Type B pancreatic cell (in vitro differentiated cells): ENCODE data around the gene HIVEP3. TPM values are rescaled to one million over a fixed set of nuclear protein-coding genes. Genes with fewer than 3 reads are reported as not detected.

Experiments
- DNase-seq: peaks from one replicate; pipeline ENCODE4 v3.0.0; 2021; ENCODE audit warnings: mixed read lengths; ENCODE audit not compliant: unreplicated experiment; ENCODE audit errors: extremely low spot score
- H3K27ac Mint-ChIP-seq: 2 replicates; pipeline ENCODE4 v1.8.0; 2021; ENCODE audit warnings: mild to moderate bottlenecking, mixed read lengths
- H3K27me3 Mint-ChIP-seq: 2 replicates; pipeline ENCODE4 v1.8.0; 2021; ENCODE audit warnings: mixed read lengths
- H3K36me3 Mint-ChIP-seq: 2 replicates; pipeline ENCODE4 v1.8.0; 2021; ENCODE audit warnings: mixed read lengths
- H3K4me1 Mint-ChIP-seq: one replicate; pipeline ENCODE4 v1.8.0; 2021; ENCODE audit warnings: mixed read lengths; ENCODE audit not compliant: unreplicated experiment
- H3K4me3 Mint-ChIP-seq: 2 replicates; pipeline ENCODE4 v1.8.0; 2021; ENCODE audit warnings: mild to moderate bottlenecking, mixed read lengths
- H3K9me3 Mint-ChIP-seq: 2 replicates; pipeline ENCODE4 v1.8.0; 2021; ENCODE audit warnings: mixed read lengths
- CTCF ChIP-seq: fragments of 200-600 bp; sonication (generic); conservative IDR thresholded peaks from 2 replicates; pipeline ENCODE4 v1.5.0; 2021; ENCODE audit warnings: antibody characterized with exemption, mild to moderate bottlenecking
- total RNA-seq: library from RNA; stranded (reverse); gene quantifications from 2 replicates; pipeline ENCODE4 v1.2.1, GENCODE V29; 2021; ENCODE audit warnings: low replicate concordance

The HIVEP3 gene
- total RNA-seq, 1 donor from 2014 or later, result 9.2 TPM

GRCh38 chr1:41870076-41870562 is 48.6 kb downstream of the HIVEP3 start:
- H3K27me3 Mint-ChIP-seq, result no peaks in the 10 kb centered on the region
- no peak for TF ChIP-seq CTCF
- H3K4me3 Mint-ChIP-seq, result no peak overlapping the region
- no peaks in the 10 kb centered on the region for H3K9me3 Mint-ChIP-seq
- no peak for DNase-seq
- no peak overlapping the region for H3K27ac Mint-ChIP-seq
- no peaks in the 10 kb centered on the region for H3K36me3 Mint-ChIP-seq
- peaks cover 5% of the 10 kb centered on the region for H3K4me1 Mint-ChIP-seq

- no peak for DNase-seq
These were observed 50.3 kb downstream of the HIVEP3 start for GRCh38 chr1:41868241-41868998.

GRCh38 chr1:41866285-41866684 is 52.4 kb downstream of the HIVEP3 start:
- no peak overlapping the region for H3K4me3 Mint-ChIP-seq
- no peaks in the 10 kb centered on the region for H3K9me3 Mint-ChIP-seq
- TF ChIP-seq CTCF, result no peak
- H3K36me3 Mint-ChIP-seq, result no peaks in the 10 kb centered on the region
- DNase-seq, result no peak
- H3K27me3 Mint-ChIP-seq, result peaks cover 5% of the 10 kb centered on the region
- peaks cover 24% of the 10 kb centered on the region for H3K4me1 Mint-ChIP-seq
- H3K27ac Mint-ChIP-seq, result no peak overlapping the region

More at GRCh38 chr1:41868241-41868998, 50.3 kb downstream of the HIVEP3 start:
- Mint-ChIP-seq H3K36me3 (no peaks in the 10 kb centered on the region), H3K9me3 (no peaks in the 10 kb centered on the region), H3K4me1 (peaks cover 4% of the 10 kb centered on the region), H3K27me3 (no peaks in the 10 kb centered on the region), H3K4me3 (no peak overlapping the region), H3K27ac (no peak overlapping the region)
- no peak for TF ChIP-seq CTCF

GRCh38 chr1:41864471-41865040 is 54.2 kb downstream of the HIVEP3 start:
- DNase-seq, result no peak
- H3K4me3 Mint-ChIP-seq, result no peak overlapping the region
- no peaks in the 10 kb centered on the region for H3K36me3 Mint-ChIP-seq
- peaks cover 24% of the 10 kb centered on the region for H3K4me1 Mint-ChIP-seq
- peaks cover 5% of the 10 kb centered on the region for H3K27me3 Mint-ChIP-seq
- H3K27ac Mint-ChIP-seq, result no peak overlapping the region
- TF ChIP-seq CTCF, result no peak
- no peaks in the 10 kb centered on the region for H3K9me3 Mint-ChIP-seq

GRCh38 chr1:41863718-41864117 is 55.0 kb downstream of the HIVEP3 start:
- Mint-ChIP-seq H3K4me3 (no peak overlapping the region), H3K27me3 (peaks cover 5% of the 10 kb centered on the region), H3K27ac (no peak overlapping the region), H3K9me3 (no peaks in the 10 kb centered on the region), H3K36me3 (no peaks in the 10 kb centered on the region), H3K4me1 (peaks cover 24% of the 10 kb centered on the region)
- no peak for TF ChIP-seq CTCF
- DNase-seq, result no peak
